Stromal cell of bone marrow (primary cell): ENCODE results near the gene RBMS3.
A peak's percentile ranks its signal among the peaks of the same experiment; 100 is the strongest.
"Not testable (repeated sequence)": the region's sequence is repeated elsewhere in the genome, so short reads cannot be mapped to it uniquely, and the experiment has no call there.

Experiments used
- DNase-seq: peaks from one replicate; pipeline ENCODE4 v3.0.0-alpha.2; 2012; ENCODE audit warnings: low read depth

Gene RBMS3

GRCh38 chr3:29339016-29339833 lies 58.4 kb downstream of the RBMS3 start:
- no peak for DNase-seq

GRCh38 chr3:29344154-29344553 lies 63.3 kb downstream of the RBMS3 start:
- no peak for DNase-seq

GRCh38 chr3:29344935-29345334 lies 64.1 kb downstream of the RBMS3 start:
- no peak for DNase-seq

GRCh38 chr3:29345516-29346300 lies 64.8 kb downstream of the RBMS3 start:
- DNase-seq, result no peak

GRCh38 chr3:29346828-29347227 lies 66.0 kb downstream of the RBMS3 start:
- no peak for DNase-seq

- DNase-seq, result no peak
Observed at GRCh38 chr3:29347412-29347811, 66.5 kb downstream of the RBMS3 start.

- no peak for DNase-seq
Observed at GRCh38 chr3:29348316-29348715, 67.4 kb downstream of the RBMS3 start.

GRCh38 chr3:29349049-29349448 lies 68.2 kb downstream of the RBMS3 start:
- DNase-seq, result no peak

GRCh38 chr3:29353807-29354206 lies 72.9 kb downstream of the RBMS3 start:
- DNase-seq, result no peak

GRCh38 chr3:29354894-29355293 lies 74.0 kb downstream of the RBMS3 start:
- no peak for DNase-seq

- DNase-seq, result no peak
Observed at GRCh38 chr3:29356062-29356461, 75.2 kb downstream of the RBMS3 start.

GRCh38 chr3:29360289-29360688 lies 79.4 kb downstream of the RBMS3 start:
- not testable (repeated sequence) for DNase-seq

GRCh38 chr3:29363110-29363509 lies 82.2 kb downstream of the RBMS3 start:
- DNase-seq, result no peak

- DNase-seq, result no peak
Observed at GRCh38 chr3:29370021-29370420, 89.2 kb downstream of the RBMS3 start.

GRCh38 chr3:29370476-29371420 lies 89.9 kb downstream of the RBMS3 start:
- DNase-seq, result no peak

GRCh38 chr3:29373131-29373680 lies 92.3 kb downstream of the RBMS3 start:
- no peak for DNase-seq

GRCh38 chr3:29374226-29374625 lies 93.4 kb downstream of the RBMS3 start:
- DNase-seq, result no peak

GRCh38 chr3:29379097-29379496 lies 98.2 kb downstream of the RBMS3 start:
- no peak for DNase-seq

- DNase-seq, result no peak
Observed at GRCh38 chr3:29381595-29381994, 100.7 kb downstream of the RBMS3 start.

GRCh38 chr3:29382409-29382808 lies 101.5 kb downstream of the RBMS3 start:
- no peak for DNase-seq

- DNase-seq, result no peak
Observed at GRCh38 chr3:29382845-29383244, 102.0 kb downstream of the RBMS3 start.

GRCh38 chr3:29384640-29385039 lies 103.8 kb downstream of the RBMS3 start:
- DNase-seq, result peak; percentile 71
